ENCODE data around the gene KLHDC8A. TPM values are rescaled to one million over a fixed set of nuclear protein-coding genes. Genes with fewer than 3 reads are reported as not detected.

Gene KLHDC8A
- total and polyA plus RNA-seq, 9 of the 15 experiments (the other 6 are each of a cell fraction or from before 2014, with no cell fraction given): 0.01 to 0.54 (median 0.04) TPM; not detected in 6

- peak in 1 of 4 experiments; percentile 52 for DNase-seq (ENCODE audit: extremely low read depth in 1 of 4, low spot score in 3 of 4)
- Histone ChIP-seq H3K27ac (ENCODE audit: extremely low read depth, low read depth, low read length) (no peak overlapping the region), H3K9ac (ENCODE audit: insufficient read depth in 1 of 2, low read depth in 2 of 2, low read length in 2 of 2) (peak overlapping the region in 1 of 2 experiments; percentile 19; a peak in 1 of 4 replicates), H3K27me3 (ENCODE audit: control insufficient read depth in 2 of 2, insufficient read depth in 2 of 2, low read length in 2 of 2) (peaks cover 48 to 86% of the 10 kb centered on the region in 2 experiments; a peak in 4 of 5 replicates), H3K79me2 (ENCODE audit: control insufficient read depth, insufficient read depth, low read length) (no peaks in the 10 kb centered on the region), H4K20me1 (replicated peaks; ENCODE audit: control insufficient read depth, insufficient read depth, low read length) (peaks cover 19% of the 10 kb centered on the region), H3K4me1 (replicated peaks in 1 of 2; ENCODE audit: control insufficient read depth in 2 of 2, insufficient read depth in 2 of 2, low read length in 2 of 2) (peaks cover 0 to 1% of the 10 kb centered on the region in 2 experiments; a peak in 2 of 5 replicates), H2AFZ (ENCODE audit: low read depth, low read length) (no peak overlapping the region), H3K9me3 (replicated peaks; ENCODE audit: control insufficient read depth, insufficient read depth, low read depth, low read length) (no peaks in the 10 kb centered on the region), H3K36me3 (ENCODE audit: control insufficient read depth, insufficient read depth, low read length) (no peaks in the 10 kb centered on the region), H3K9me1 (ENCODE audit: control insufficient read depth, insufficient read depth, low read length) (no peaks in the 10 kb centered on the region), H3K4me3 (no peak overlapping the region), H3K4me2 (ENCODE audit: insufficient read depth, low read length) (no peak overlapping the region)
- CTCF ChIA-PET (ENCODE audit: low intra/inter-chr PET ratio): interaction anchor here (8.5 kb wide), 1 partner anchor 53 kb away, joined by 144 read pairs; no protein-coding TSS in a partner anchor
- ATAC-seq: peak; percentile 55
- BruUV-seq (replicated peaks): no TSS peak
- intact Hi-C loops (cut with micrococcal nuclease) (loop anchor here (5.0 kb wide), 1 partner anchor 350 kb away; no protein-coding TSS in a partner anchor), in situ Hi-C loops (cut with MboI) (no loop called here)
- POLR2A ChIA-PET: interaction anchor here (0.6 kb wide), 2 partner anchors 21 to 334 kb away, joined by 3 read pairs; no protein-coding TSS in a partner anchor
- 1% methylated on average over 11 of the region's 11 CpGs for WGBS (ENCODE audit: insufficient coverage, low coverage, missing lambda C conversion rate)
- FAIRE-seq: no peak
- TF ChIP-seq RFX7 (CRISPR knock-in tag; IDR thresholded peaks at IDR 0.05) (no peak), THRAP3 (IDR thresholded peaks at IDR 0.05; ENCODE audit: borderline replicate concordance) (no peak), GATA2 (CRISPR knock-in tag; IDR thresholded peaks at IDR 0.05) (peak; percentile 86), ZNF24 (IDR thresholded peaks at IDR 0.05) (no peak), SMARCC2 (IDR thresholded peaks at IDR 0.05; ENCODE audit: low read depth) (no peak), ZFP91 (CRISPR knock-in tag; IDR thresholded peaks at IDR 0.05) (no peak), NONO (IDR thresholded peaks at IDR 0.05; ENCODE audit: low read depth in 2 of 2, low read length in 1 of 2) (no peak), ZC3H4 (CRISPR knock-in tag; IDR thresholded peaks at IDR 0.05; ENCODE audit: borderline replicate concordance) (no peak), CBFA2T2 (conservative IDR thresholded peaks at IDR 0.05) (peak; percentile 78), ILK (tag; IDR thresholded peaks at IDR 0.05; ENCODE audit: borderline replicate concordance, low read depth) (no peak), HNRNPUL1 (IDR thresholded peaks at IDR 0.05; ENCODE audit: low read length) (no peak), ETV1 (tag; conservative IDR thresholded peaks at IDR 0.05; ENCODE audit: low read depth) (peak; percentile 53), NR4A1 (CRISPR knock-in tag; IDR thresholded peaks at IDR 0.05) (no peak), NR4A1 (tag; IDR thresholded peaks at IDR 0.05) (no peak), TEAD1 (CRISPR knock-in tag; IDR thresholded peaks at IDR 0.05) (peak in 1 of 2 experiments; percentile 78; a peak in 1 of 4 replicates), TARDBP (IDR thresholded peaks at IDR 0.05) (no peak), ZNF124 (CRISPR knock-in tag; IDR thresholded peaks at IDR 0.05) (no peak), FOXA3 (CRISPR knock-in tag; conservative IDR thresholded peaks at IDR 0.05 in 1 of 2, IDR thresholded peaks at IDR 0.05 in 1 of 2) (no peak), IRF9 (tag; IDR thresholded peaks at IDR 0.05) (no peak), CREM (IDR thresholded peaks at IDR 0.05; ENCODE audit: low read depth) (no peak), LARP7 (IDR thresholded peaks at IDR 0.05) (no peak), ZNF583 (CRISPR knock-in tag; IDR thresholded peaks at IDR 0.05) (0 out of 2 replicates have a peak, but pooled peaks have one; percentile 67), HNRNPLL (IDR thresholded peaks at IDR 0.05; ENCODE audit: low read depth, low read length, poor library complexity, severe bottlenecking) (no peak)
Observed at GRCh38 chr1:205326812-205327466, 29.8 kb downstream of the KLHDC8A start.
